ENCODE data around the gene EFCAB8.

The EFCAB8 gene

DNA sequence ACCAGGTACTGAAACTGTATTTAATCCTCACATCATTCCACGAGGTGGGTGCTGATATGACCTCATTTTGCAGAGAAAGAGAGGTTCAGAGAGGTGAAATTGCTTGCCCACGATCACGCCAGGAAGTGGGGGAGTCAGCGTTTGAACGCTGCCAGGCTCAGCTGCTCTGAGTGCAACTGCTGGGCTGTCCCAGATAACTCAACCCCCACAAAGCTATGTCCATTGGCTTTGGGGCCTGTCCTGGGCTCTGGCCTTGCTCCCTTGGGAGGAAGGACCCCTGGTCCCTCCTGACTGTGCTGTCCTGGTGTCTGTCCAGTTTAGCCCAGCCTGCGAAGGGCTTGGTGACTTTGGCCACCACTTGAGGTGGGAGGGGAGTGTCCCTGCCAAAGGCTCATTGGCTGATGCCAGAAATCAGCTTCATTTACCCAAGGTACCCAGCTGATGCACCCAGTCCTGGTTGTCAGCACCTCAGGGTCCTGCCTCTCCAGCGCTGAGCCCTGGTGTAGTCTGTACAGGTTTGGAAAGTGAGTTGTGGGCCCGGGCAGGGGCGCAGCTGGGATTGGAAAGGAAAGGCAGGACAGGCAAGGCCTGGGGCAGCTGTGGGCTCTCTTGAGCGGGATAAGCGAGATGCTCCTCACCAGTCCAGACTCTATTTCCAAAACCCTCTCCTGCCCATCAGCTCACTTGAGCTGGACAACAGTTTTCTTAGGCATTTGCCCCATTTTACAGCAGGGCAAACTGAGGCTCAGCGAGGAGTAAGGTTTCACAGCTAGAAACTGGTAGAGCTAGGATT lies 107.1 kb downstream of the EFCAB8 start:
- H3K4me1 ChIP-seq (ENCODE audit: insufficient read depth, low read length): peaks cover 57% of the 10 kb centered on the region
- H3K27me3 ChIP-seq (ENCODE audit: insufficient read depth, low read length, poor library complexity): no peaks in the 10 kb centered on the region

DNA sequence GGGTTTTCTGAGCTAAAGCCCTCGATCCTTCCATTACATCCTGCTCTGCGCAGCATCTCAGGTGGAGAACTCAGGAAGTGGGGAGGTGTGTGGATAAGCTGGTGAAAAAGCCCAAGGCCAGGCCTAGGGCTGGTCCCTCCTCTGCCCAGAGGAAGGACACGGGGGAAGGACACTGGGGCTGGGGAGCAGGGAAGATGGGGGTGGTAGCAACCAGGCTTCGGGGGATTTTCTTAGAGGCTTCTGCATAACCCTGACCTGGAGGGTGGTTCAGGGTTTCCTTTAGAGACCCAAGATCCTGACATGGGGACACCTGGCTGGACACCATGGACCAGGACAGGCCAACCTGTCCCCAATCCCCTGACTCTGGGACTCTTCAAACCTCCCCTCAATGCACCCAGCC lies 107.7 kb downstream of the EFCAB8 start:
- H3K9me3 ChIP-seq (ENCODE audit: insufficient read depth, low read length, severe bottlenecking): no peaks in the 10 kb centered on the region
- no peaks in the 10 kb centered on the region for H4K20me1 ChIP-seq (ENCODE audit: insufficient read depth, low read length)
- peak overlapping the region; percentile 69 for H3K27ac ChIP-seq (ENCODE audit: low read length)
- TF ChIP-seq EZH2 (IDR thresholded peaks at IDR 0.05; ENCODE audit: borderline replicate concordance, low read depth, low read length, severe bottlenecking): no peak
- TF ChIP-seq, protein P1, sequence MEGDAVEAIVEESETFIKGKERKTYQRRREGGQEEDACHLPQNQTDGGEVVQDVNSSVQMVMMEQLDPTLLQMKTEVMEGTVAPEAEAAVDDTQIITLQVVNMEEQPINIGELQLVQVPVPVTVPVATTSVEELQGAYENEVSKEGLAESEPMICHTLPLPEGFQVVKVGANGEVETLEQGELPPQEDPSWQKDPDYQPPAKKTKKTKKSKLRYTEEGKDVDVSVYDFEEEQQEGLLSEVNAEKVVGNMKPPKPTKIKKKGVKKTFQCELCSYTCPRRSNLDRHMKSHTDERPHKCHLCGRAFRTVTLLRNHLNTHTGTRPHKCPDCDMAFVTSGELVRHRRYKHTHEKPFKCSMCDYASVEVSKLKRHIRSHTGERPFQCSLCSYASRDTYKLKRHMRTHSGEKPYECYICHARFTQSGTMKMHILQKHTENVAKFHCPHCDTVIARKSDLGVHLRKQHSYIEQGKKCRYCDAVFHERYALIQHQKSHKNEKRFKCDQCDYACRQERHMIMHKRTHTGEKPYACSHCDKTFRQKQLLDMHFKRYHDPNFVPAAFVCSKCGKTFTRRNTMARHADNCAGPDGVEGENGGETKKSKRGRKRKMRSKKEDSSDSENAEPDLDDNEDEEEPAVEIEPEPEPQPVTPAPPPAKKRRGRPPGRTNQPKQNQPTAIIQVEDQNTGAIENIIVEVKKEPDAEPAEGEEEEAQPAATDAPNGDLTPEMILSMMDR (IDR thresholded peaks at IDR 0.05; ENCODE audit: borderline replicate concordance, extremely low read depth, low read length, poor library complexity, severe bottlenecking): no peak
- H3K36me3 ChIP-seq (ENCODE audit: insufficient read depth, low read length): no peaks in the 10 kb centered on the region
- H3K4me2 ChIP-seq (ENCODE audit: insufficient read depth, low read length): 0 out of 2 replicates have a peak overlapping the region, but pooled peaks have one; percentile 4
- peak overlapping the region; percentile 13 for H3K9ac ChIP-seq (ENCODE audit: low read depth, low read length)
- H2AFZ ChIP-seq (ENCODE audit: low read depth, low read length): no peak overlapping the region
- H3K4me1 ChIP-seq (ENCODE audit: insufficient read depth, low read length): peaks cover 63% of the 10 kb centered on the region
- ATAC-seq (ENCODE audit: insufficient read depth, low read depth): no peak
- no peak overlapping the region for H3K4me3 ChIP-seq (ENCODE audit: low read depth in 1 of 2, low read length in 2 of 2)
- no peaks in the 10 kb centered on the region for H3K27me3 ChIP-seq (ENCODE audit: insufficient read depth, low read length, poor library complexity)
- H3K79me2 ChIP-seq (ENCODE audit: insufficient read depth, low read length): no peaks in the 10 kb centered on the region
- DNase-seq: no peak

More for the DNA sequence above, 107.1 kb downstream of the EFCAB8 start:
- Histone ChIP-seq H3K4me3 (ENCODE audit: low read depth in 1 of 2, low read length in 2 of 2) (no peak overlapping the region), H3K36me3 (ENCODE audit: insufficient read depth, low read length) (no peaks in the 10 kb centered on the region), H2AFZ (ENCODE audit: low read depth, low read length) (no peak overlapping the region), H3K27ac (ENCODE audit: low read length) (peak overlapping the region; percentile 69), H3K4me2 (ENCODE audit: insufficient read depth, low read length) (no peak overlapping the region), H4K20me1 (ENCODE audit: insufficient read depth, low read length) (no peaks in the 10 kb centered on the region), H3K79me2 (ENCODE audit: insufficient read depth, low read length) (no peaks in the 10 kb centered on the region), H3K9ac (ENCODE audit: low read depth, low read length) (no peak overlapping the region), H3K9me3 (ENCODE audit: insufficient read depth, low read length, severe bottlenecking) (no peaks in the 10 kb centered on the region)
- TF ChIP-seq, protein P1 (IDR thresholded peaks at IDR 0.05; ENCODE audit: borderline replicate concordance, extremely low read depth, low read length, poor library complexity, severe bottlenecking): no peak
- no peak for TF ChIP-seq EZH2 (IDR thresholded peaks at IDR 0.05; ENCODE audit: borderline replicate concordance, low read depth, low read length, severe bottlenecking)
- DNase-seq (peak; percentile 66), ATAC-seq (ENCODE audit: insufficient read depth, low read depth) (peak; percentile 67)

DNA sequence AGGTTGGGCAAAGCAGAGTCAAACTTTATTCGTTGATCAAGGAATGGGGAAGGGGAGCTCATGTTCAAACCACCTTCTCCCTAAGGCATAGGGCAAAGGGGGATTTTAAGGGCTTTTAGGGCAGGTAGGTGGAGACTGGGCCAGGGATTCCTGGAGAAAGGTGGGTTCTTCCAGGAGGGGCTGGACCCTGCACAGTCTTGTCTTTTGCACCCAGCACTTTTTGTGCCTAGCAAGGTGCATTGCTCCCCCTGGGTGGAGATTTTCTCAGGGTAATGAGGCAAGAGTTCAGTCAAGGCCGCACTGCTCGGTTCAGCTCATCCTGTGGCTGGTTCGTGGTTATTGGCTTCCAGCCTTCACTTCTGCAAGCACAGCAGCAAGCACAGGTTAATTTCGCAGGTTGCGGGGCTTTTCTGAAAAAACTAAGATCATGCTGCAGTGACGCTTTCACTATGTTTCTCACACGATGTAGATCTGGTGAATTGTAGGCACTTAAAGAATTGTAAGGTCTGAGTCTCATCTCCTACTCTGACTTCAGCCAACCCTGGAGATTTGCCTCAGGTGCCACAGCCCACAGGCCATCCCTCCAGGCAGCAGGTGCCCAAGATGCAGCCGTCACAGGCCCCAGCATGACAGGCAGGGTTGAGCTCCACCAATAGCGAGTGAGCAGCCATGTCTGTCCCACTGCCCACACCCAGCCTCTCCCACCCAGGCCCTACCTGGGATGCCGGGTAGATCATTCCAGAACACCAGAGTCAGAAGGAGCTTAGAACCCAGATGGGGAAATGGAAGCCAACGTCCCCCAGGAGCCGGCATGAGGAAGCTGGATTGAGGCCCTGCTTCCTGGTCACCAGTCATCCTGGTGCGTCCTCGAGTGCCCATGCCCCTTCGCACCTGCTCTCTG lies 108.4 kb downstream of the EFCAB8 start:
- DNase-seq (peak; percentile 75), ATAC-seq (ENCODE audit: insufficient read depth, low read depth) (peak; percentile 47)
- peak overlapping the region; percentile 69 for H3K27ac ChIP-seq (ENCODE audit: low read length)
- peak overlapping the region; percentile 20 for H3K9ac ChIP-seq (ENCODE audit: low read depth, low read length)
- peak overlapping the region; percentile 23 for H3K4me2 ChIP-seq (ENCODE audit: insufficient read depth, low read length)
- no peaks in the 10 kb centered on the region for H3K79me2 ChIP-seq (ENCODE audit: insufficient read depth, low read length)
- no peaks in the 10 kb centered on the region for H3K9me3 ChIP-seq (ENCODE audit: insufficient read depth, low read length, severe bottlenecking)
- H3K4me1 ChIP-seq (ENCODE audit: insufficient read depth, low read length): peaks cover 71% of the 10 kb centered on the region
- H3K36me3 ChIP-seq (ENCODE audit: insufficient read depth, low read length): no peaks in the 10 kb centered on the region
- no peak overlapping the region; a peak in 1 of 4 replicates for H3K4me3 ChIP-seq (ENCODE audit: low read depth in 1 of 2, low read length in 2 of 2)
- H4K20me1 ChIP-seq (ENCODE audit: insufficient read depth, low read length): no peaks in the 10 kb centered on the region
- TF ChIP-seq, protein P1 (IDR thresholded peaks at IDR 0.05; ENCODE audit: borderline replicate concordance, extremely low read depth, low read length, poor library complexity, severe bottlenecking): no peak
- TF ChIP-seq EZH2 (IDR thresholded peaks at IDR 0.05; ENCODE audit: borderline replicate concordance, low read depth, low read length, severe bottlenecking): no peak
- no peak overlapping the region for H2AFZ ChIP-seq (ENCODE audit: low read depth, low read length)
- H3K27me3 ChIP-seq (ENCODE audit: insufficient read depth, low read length, poor library complexity): no peaks in the 10 kb centered on the region

All from DND-41 (cell line).